ENCODE measurements around the gene TICAM1. TPM values are rescaled to one million over a fixed set of nuclear protein-coding genes. Genes with fewer than 3 reads are reported as not detected.
A peak's percentile ranks its signal among the peaks of the same experiment; 100 is the strongest.
"Not testable (repeated sequence)": the region's sequence is repeated elsewhere in the genome, so short reads cannot be mapped to it uniquely, and the experiment has no call there.

The TICAM1 gene
- total and polyA plus RNA-seq, 8 donors = 1.8 to 46.9 (median 14.9) TPM

DNA sequence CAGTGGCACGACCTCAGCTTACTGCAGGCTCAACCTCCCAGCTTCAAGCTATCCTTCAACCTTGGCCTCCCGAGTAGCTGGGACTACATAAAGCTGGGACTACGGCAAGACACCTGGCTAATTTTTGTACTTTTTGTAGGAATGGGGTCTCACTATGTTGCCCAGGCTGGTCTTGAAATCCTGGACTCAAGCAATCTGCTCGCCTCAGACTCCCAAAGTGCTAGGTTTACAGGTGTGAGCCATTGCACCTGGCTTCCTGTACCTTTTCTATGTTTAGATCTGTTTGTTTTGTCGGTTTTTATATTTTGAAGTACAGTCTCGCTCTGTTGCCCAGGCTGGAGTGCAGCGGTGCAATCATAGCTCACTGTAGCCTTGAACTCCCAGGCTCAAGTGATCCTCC lies 17.5 kb upstream of the TICAM1 start:
- intact Hi-C loops (cut with DNase I; ENCODE audit: low total_unique reads) = no loop called here
- H3K4me1 ChIP-seq = peaks cover 0 to 14% (median 0%) of the 10 kb centered on the region in 4 donors
- TF ChIP-seq EP300 (IDR thresholded peaks at IDR 0.05) = no peak
- TF ChIP-seq POLR2A (IDR thresholded peaks at IDR 0.05) = no peak
- TF ChIP-seq, protein P1, sequence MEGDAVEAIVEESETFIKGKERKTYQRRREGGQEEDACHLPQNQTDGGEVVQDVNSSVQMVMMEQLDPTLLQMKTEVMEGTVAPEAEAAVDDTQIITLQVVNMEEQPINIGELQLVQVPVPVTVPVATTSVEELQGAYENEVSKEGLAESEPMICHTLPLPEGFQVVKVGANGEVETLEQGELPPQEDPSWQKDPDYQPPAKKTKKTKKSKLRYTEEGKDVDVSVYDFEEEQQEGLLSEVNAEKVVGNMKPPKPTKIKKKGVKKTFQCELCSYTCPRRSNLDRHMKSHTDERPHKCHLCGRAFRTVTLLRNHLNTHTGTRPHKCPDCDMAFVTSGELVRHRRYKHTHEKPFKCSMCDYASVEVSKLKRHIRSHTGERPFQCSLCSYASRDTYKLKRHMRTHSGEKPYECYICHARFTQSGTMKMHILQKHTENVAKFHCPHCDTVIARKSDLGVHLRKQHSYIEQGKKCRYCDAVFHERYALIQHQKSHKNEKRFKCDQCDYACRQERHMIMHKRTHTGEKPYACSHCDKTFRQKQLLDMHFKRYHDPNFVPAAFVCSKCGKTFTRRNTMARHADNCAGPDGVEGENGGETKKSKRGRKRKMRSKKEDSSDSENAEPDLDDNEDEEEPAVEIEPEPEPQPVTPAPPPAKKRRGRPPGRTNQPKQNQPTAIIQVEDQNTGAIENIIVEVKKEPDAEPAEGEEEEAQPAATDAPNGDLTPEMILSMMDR (IDR thresholded peaks at IDR 0.05) = no peak
- TF ChIP-seq POLR2AphosphoS5 (IDR thresholded peaks at IDR 0.05) = no peak
- peaks cover 7 to 100% (median 92%) of the 10 kb centered on the region in 4 donors for H3K36me3 ChIP-seq
- H3K27ac ChIP-seq = no peak overlapping the region
- no peaks in the 10 kb centered on the region for H3K9me3 ChIP-seq
- WGBS, 5 donors = 94 to 97% (median 96%) methylated on average over 7 of the region's 7 CpGs
- no peaks in the 10 kb centered on the region for H3K27me3 ChIP-seq
- no peak overlapping the region for H3K4me3 ChIP-seq
- no peak for DNase-seq

DNA sequence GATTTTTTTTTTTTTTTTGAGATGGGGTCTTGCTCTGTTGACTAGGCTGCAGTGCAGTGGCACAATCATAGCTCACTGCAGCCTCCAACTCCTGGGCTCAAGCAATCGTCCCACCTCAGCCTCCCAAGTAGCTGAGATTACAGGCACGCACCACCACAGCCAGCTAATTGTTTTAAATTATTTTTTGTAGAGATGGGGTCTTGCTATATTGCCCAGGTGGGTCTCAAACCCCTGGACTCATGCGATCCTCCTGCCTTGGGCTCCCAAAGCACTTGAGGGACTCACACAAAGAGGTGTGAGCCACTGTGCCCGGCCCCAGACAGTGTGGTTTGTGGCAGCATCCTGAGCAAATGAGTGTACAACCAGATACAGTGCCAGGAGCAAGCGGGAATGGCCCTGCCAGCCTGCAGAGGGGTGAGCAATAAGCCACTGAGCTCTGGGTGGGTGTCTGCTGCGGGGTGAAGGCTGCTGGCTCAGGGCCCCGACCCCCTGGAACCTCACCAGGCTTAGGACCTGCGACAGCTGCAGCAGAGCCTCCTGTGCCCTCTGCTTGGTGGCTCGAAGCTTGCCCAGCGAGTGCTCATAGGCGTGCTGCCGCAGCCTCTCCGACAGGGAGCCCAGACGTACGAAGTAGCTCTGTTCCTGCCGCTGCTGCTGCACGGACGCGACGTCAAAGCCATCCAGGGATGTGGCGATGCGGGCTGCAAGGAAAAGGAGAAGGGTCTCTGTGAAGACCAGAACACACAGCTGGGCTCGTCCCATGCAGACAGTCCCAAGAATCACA lies 15.9 kb upstream of the TICAM1 start:
- TF ChIP-seq POLR2AphosphoS5 (IDR thresholded peaks at IDR 0.05) (no peak), EP300 (IDR thresholded peaks at IDR 0.05) (no peak), POLR2A (IDR thresholded peaks at IDR 0.05) (no peak)
- TF ChIP-seq, protein P1 (IDR thresholded peaks at IDR 0.05) = no peak
- peaks cover 0 to 20% (median 2%) of the 10 kb centered on the region in 4 donors for H3K4me1 ChIP-seq

DNA sequence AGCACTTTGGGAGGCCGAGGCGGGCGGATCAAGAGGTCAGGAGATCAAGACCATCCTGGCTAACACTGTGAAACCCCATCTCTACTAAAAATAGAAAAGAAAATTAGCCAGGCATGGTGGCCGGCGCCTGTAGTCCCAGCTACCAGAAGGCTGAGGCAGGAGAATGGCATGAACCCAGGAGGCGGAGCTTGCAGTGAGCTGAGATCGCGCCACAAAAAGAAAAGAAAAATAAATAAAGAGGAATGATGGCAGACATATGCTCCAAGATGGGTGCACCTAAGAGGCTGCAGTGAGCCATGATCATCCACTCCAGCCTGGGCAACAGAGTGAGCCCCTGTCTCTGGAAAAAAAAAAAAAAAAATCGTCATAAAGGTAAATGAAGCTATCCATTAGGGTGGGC lies 14.5 kb upstream of the TICAM1 start:
- Histone ChIP-seq H3K27ac (peak overlapping the region in 3 of 5 donors; percentile 52 to 60 (median 53)), H3K4me1 (peaks cover 0 to 19% (median 2%) of the 10 kb centered on the region in 4 donors), H3K36me3 (peaks cover 7 to 98% (median 88%) of the 10 kb centered on the region in 4 donors)
- intact Hi-C loops (cut with DNase I; ENCODE audit: low total_unique reads); DNase-seq; H3K27me3 ChIP-seq; H3K4me3 ChIP-seq; H3K9me3 ChIP-seq: not testable (repeated sequence)
- 38 to 74% (median 63%) methylated on average over 8 to 9 of the region's 9 CpGs for WGBS, 5 donors

More for the DNA sequence above, 15.9 kb upstream of the TICAM1 start:
- Histone ChIP-seq H3K4me3 (no peak overlapping the region), H3K36me3 (peaks cover 7 to 100% (median 90%) of the 10 kb centered on the region in 4 donors), H3K9me3 (no peaks in the 10 kb centered on the region), H3K27ac (no peak overlapping the region), H3K27me3 (no peaks in the 10 kb centered on the region)
- intact Hi-C loops (cut with DNase I; ENCODE audit: low total_unique reads) = no loop called here
- WGBS, 5 donors = 90 to 98% (median 97%) methylated on average over 20 to 23 of the region's 23 CpGs
- no peak for DNase-seq

DNA sequence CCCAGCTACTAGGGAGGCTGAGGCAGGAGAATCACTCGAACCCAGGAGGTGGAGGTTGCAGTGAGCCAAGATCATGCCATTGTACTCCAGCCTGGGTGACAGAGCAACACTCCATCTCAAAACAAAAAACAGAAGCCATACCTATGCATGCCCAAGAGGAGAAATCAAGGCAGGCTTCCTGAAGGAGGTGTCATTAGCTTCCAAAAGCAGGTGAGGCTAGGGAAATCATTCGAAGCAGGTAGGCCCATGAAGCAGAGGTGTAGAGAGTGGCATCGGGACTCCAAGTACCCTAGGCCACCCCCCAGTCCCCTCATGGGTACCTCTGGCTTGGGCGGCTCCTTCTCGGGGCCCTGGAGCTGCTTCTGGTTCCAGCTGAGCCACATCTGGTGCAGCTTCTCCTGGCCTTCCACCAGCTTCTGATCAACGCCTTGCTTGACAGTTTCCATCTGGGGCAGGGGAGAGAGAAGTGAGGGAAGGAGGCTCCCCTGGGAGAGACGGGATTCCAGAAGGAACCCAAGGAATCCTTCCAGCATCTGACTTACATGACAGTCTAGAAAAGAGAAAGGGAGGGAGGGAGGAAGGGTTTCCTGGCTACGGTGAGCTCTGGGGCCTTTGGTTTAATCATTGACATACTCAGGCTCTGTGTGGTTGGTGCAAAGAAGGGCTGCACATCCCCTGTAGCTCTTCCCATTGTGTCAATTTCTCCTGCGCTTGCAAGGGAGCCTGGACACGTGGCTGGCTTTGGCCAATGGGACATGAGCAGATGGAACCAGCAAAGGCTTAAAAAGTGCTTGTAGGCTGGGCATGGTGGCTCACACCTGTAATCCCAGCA lies 13.1 kb upstream of the TICAM1 start:
- WGBS, 5 donors = 72 to 81% (median 75%) methylated on average over 8 to 10 of the region's 10 CpGs
- TF ChIP-seq, protein P1 (IDR thresholded peaks at IDR 0.05) = no peak
- no peak for TF ChIP-seq EP300 (IDR thresholded peaks at IDR 0.05)
- no peak for TF ChIP-seq POLR2A (IDR thresholded peaks at IDR 0.05)
- no peak for TF ChIP-seq POLR2AphosphoS5 (IDR thresholded peaks at IDR 0.05)
- intact Hi-C loops (cut with DNase I; ENCODE audit: low total_unique reads) = no loop called here
- H3K4me3 ChIP-seq = no peak overlapping the region
- H3K27ac ChIP-seq = peak overlapping the region in 4 of 5 donors; percentile 30 to 72 (median 54)
- peaks cover 0 to 19% (median 2%) of the 10 kb centered on the region in 4 donors for H3K4me1 ChIP-seq
- peaks cover 11 to 91% (median 88%) of the 10 kb centered on the region in 4 donors for H3K36me3 ChIP-seq
- H3K27me3 ChIP-seq = no peaks in the 10 kb centered on the region
- peak in 1 of 2 donors; percentile 72 for DNase-seq
- H3K9me3 ChIP-seq = no peaks in the 10 kb centered on the region

All from stomach (tissue), 9 donors.